ENCODE data around the gene NMT1. TPM values are rescaled to one million over a fixed set of nuclear protein-coding genes. Genes with fewer than 3 reads are reported as not detected.

The NMT1 gene
- total and polyA plus RNA-seq, 2 experiments from 2014 or later, result 95.6 to 298 TPM

- TF ChIP-seq EZH2phosphoT487 (IDR thresholded peaks at IDR 0.05; ENCODE audit: unreplicated experiment), result no peak
- no peak for TF ChIP-seq CREB1 (CRISPR knock-in tag; IDR thresholded peaks at IDR 0.05; ENCODE audit: low read depth)
- no peak for TF ChIP-seq STAT1 (IDR thresholded peaks at IDR 0.05; ENCODE audit: unreplicated experiment)
- TF ChIP-seq, protein P1, sequence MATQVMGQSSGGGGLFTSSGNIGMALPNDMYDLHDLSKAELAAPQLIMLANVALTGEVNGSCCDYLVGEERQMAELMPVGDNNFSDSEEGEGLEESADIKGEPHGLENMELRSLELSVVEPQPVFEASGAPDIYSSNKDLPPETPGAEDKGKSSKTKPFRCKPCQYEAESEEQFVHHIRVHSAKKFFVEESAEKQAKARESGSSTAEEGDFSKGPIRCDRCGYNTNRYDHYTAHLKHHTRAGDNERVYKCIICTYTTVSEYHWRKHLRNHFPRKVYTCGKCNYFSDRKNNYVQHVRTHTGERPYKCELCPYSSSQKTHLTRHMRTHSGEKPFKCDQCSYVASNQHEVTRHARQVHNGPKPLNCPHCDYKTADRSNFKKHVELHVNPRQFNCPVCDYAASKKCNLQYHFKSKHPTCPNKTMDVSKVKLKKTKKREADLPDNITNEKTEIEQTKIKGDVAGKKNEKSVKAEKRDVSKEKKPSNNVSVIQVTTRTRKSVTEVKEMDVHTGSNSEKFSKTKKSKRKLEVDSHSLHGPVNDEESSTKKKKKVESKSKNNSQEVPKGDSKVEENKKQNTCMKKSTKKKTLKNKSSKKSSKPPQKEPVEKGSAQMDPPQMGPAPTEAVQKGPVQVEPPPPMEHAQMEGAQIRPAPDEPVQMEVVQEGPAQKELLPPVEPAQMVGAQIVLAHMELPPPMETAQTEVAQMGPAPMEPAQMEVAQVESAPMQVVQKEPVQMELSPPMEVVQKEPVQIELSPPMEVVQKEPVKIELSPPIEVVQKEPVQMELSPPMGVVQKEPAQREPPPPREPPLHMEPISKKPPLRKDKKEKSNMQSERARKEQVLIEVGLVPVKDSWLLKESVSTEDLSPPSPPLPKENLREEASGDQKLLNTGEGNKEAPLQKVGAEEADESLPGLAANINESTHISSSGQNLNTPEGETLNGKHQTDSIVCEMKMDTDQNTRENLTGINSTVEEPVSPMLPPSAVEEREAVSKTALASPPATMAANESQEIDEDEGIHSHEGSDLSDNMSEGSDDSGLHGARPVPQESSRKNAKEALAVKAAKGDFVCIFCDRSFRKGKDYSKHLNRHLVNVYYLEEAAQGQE (IDR thresholded peaks at IDR 0.05; ENCODE audit: unreplicated experiment), result no peak
- no peak for TF ChIP-seq POLR2AphosphoS5 (IDR thresholded peaks at IDR 0.05; ENCODE audit: low read depth)
- TF ChIP-seq, protein P2, sequence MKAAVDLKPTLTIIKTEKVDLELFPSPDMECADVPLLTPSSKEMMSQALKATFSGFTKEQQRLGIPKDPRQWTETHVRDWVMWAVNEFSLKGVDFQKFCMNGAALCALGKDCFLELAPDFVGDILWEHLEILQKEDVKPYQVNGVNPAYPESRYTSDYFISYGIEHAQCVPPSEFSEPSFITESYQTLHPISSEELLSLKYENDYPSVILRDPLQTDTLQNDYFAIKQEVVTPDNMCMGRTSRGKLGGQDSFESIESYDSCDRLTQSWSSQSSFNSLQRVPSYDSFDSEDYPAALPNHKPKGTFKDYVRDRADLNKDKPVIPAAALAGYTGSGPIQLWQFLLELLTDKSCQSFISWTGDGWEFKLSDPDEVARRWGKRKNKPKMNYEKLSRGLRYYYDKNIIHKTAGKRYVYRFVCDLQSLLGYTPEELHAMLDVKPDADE (IDR thresholded peaks at IDR 0.05), result no peak
- TF ChIP-seq ZNF462 (CRISPR knock-in tag; IDR thresholded peaks at IDR 0.05), result no peak
- TF ChIP-seq ZNF114 (CRISPR knock-in tag; IDR thresholded peaks at IDR 0.05), result no peak
- no peak for TF ChIP-seq JUNB (IDR thresholded peaks at IDR 0.05; ENCODE audit: unreplicated experiment)
- TF ChIP-seq NANOG (IDR thresholded peaks at IDR 0.05; ENCODE audit: borderline replicate concordance), result no peak
- TF ChIP-seq, protein P3, sequence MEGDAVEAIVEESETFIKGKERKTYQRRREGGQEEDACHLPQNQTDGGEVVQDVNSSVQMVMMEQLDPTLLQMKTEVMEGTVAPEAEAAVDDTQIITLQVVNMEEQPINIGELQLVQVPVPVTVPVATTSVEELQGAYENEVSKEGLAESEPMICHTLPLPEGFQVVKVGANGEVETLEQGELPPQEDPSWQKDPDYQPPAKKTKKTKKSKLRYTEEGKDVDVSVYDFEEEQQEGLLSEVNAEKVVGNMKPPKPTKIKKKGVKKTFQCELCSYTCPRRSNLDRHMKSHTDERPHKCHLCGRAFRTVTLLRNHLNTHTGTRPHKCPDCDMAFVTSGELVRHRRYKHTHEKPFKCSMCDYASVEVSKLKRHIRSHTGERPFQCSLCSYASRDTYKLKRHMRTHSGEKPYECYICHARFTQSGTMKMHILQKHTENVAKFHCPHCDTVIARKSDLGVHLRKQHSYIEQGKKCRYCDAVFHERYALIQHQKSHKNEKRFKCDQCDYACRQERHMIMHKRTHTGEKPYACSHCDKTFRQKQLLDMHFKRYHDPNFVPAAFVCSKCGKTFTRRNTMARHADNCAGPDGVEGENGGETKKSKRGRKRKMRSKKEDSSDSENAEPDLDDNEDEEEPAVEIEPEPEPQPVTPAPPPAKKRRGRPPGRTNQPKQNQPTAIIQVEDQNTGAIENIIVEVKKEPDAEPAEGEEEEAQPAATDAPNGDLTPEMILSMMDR (conservative IDR thresholded peaks at IDR 0.05; ENCODE audit: low read depth in 2 of 2), result no peak
- no peak for TF ChIP-seq ZNF331 (CRISPR knock-in tag; IDR thresholded peaks at IDR 0.05; ENCODE audit: low read depth)
- TF ChIP-seq EZH2 (IDR thresholded peaks at IDR 0.05; ENCODE audit: low read depth, unreplicated experiment), result no peak
- peaks cover 26% of the 10 kb centered on the region for H3K4me1 Mint-ChIP-seq
- peaks cover 25% of the 10 kb centered on the region for H3K79me2 ChIP-seq (replicated peaks; ENCODE audit: insufficient read depth)
These were observed 93.9 kb downstream of the NMT1 start for GRCh38 chr17:45155029-45155428.

More at GRCh38 chr17:45155029-45155428, 93.9 kb downstream of the NMT1 start:
- Histone ChIP-seq H3K4me1 (ENCODE audit: insufficient read depth) (peaks cover 20% of the 10 kb centered on the region), H2AFZ (no peak overlapping the region), H4K20me1 (replicated peaks; ENCODE audit: insufficient read depth) (peaks cover 15% of the 10 kb centered on the region; the same call in 1 of the 2 replicates), H3K4me3 (no peak overlapping the region), H3K27me3 (ENCODE audit: insufficient read depth) (peaks cover 5% of the 10 kb centered on the region; the same call in 1 of the 2 replicates), H3K4me2 (no peak overlapping the region), H3K36me3 (ENCODE audit: insufficient read depth) (no peaks in the 10 kb centered on the region), H3K27ac (ENCODE audit: low read depth) (no peak overlapping the region), H3K9me2 (ENCODE audit: insufficient read depth) (no peaks in the 10 kb centered on the region), H3F3A (replicated peaks; ENCODE audit: low read depth) (peaks cover 8% of the 10 kb centered on the region; the same call in 1 of the 2 replicates)
- H3K36me3 Mint-ChIP-seq (ENCODE audit: low read depth), result peaks cover 10% of the 10 kb centered on the region
- H3K27me3 Mint-ChIP-seq (ENCODE audit: insufficient read depth, low read depth, poor library complexity), result peaks cover 6% of the 10 kb centered on the region
- no peak overlapping the region for H3K27ac Mint-ChIP-seq
- no peak overlapping the region for H3K4me3 Mint-ChIP-seq
- DNase-seq (ENCODE audit: low spot score) (no peak), ATAC-seq (no peak)
- no peaks in the 10 kb centered on the region for H3K9me3 Mint-ChIP-seq
